Endothelial cell of umbilical vein (primary cell): ENCODE data around the gene GYG1. TPM values are rescaled to one million over a fixed set of nuclear protein-coding genes. Genes with fewer than 3 reads are reported as not detected.

Experiments used
- BruUV-seq: library from RNA; stranded (reverse); fragments of 400-500 nt; replicated peaks from 2 replicates; lab custom pipeline; 2021; lab: Mats Ljungman, UMichigan
- CTCF ChIA-PET: fragments of 300-600, 350-600 bp; sonication (Branson Sonifier 250); formaldehyde crosslinking; loops from one replicate; lab custom pipeline; 2021; ENCODE audit warnings: antibody characterized with exemption, inconsistent platforms; lab: Charles Lee
- POLR2A ChIA-PET: fragments of 300-600, 350-600 bp; sonication (Branson Sonifier 250); formaldehyde crosslinking; loops from one replicate; lab custom pipeline; 2021; ENCODE audit warnings: antibody characterized with exemption, inconsistent platforms; lab: Charles Lee
- DNase-seq: peaks from one replicate; pipeline ENCODE4 v3.0.0-alpha.2; 2011; ENCODE audit warnings: low read depth, low spot score
- FAIRE-seq: peaks from 2 replicates; lab custom pipeline; 2011; peaks lifted over from hg19 to GRCh38; lab: Jason Lieb, UNC
- H2AFZ ChIP-seq: 2 replicates; pipeline ENCODE4 v1.6.0; 2012; ENCODE audit warnings: low read depth, low read length, control low read depth, inconsistent platforms
- H3K27ac ChIP-seq: 2 replicates; pipeline ENCODE4 v1.5.1; 2011; ENCODE audit warnings: low read depth, mild to moderate bottlenecking, control low read depth, low read length, moderate library complexity; ENCODE audit not compliant: insufficient read depth
- H3K27me3 ChIP-seq, 2 experiments: 2 replicates each; pipeline versions ENCODE4 v1.6.0 to v1.6.1; 2011; ENCODE audit warnings: low read length in 2 of 2, mixed read lengths in 1 of 2; ENCODE audit not compliant: control insufficient read depth in 2 of 2, insufficient read depth in 2 of 2
- H3K36me3 ChIP-seq, 2 experiments: 2 replicates in 1 of 2; 3 replicates in 1 of 2; pipeline ENCODE4 v1.5.1; 2011; ENCODE audit warnings: low read length in 2 of 2, mild to moderate bottlenecking in 1 of 2, moderate library complexity in 1 of 2; ENCODE audit not compliant: control insufficient read depth in 2 of 2, insufficient read depth in 2 of 2; ENCODE audit errors: extremely low read depth in 1 of 2
- H3K4me1 ChIP-seq: 3 replicates; pipeline ENCODE4 v1.5.1; 2011; ENCODE audit warnings: mild to moderate bottlenecking, low read length; ENCODE audit not compliant: control insufficient read depth, insufficient read depth; ENCODE audit errors: extremely low read depth
- H3K4me2 ChIP-seq: 2 replicates; pipeline ENCODE4 v1.6.1; 2011; ENCODE audit warnings: low read length, control low read depth, mixed read lengths; ENCODE audit not compliant: insufficient read depth
- H3K4me3 ChIP-seq, 3 experiments: fragments of 200-600 bp in 1 of 3; sonication (generic), shearing (Covaris generic) in 1 of 3; replicated peaks in 1 of 3; 2 replicates each; pipeline ENCODE4 v1.5.1; 2011 to 2016; ENCODE audit warnings: control low read depth in 3 of 3, low read length in 3 of 3, mild to moderate bottlenecking in 2 of 3, inconsistent platforms in 1 of 3, low read depth in 1 of 3, moderate library complexity in 1 of 3; ENCODE audit not compliant: insufficient read depth in 1 of 3
- H3K79me2 ChIP-seq: 2 replicates; pipeline ENCODE4 v1.6.0; 2012; ENCODE audit warnings: low read length, inconsistent platforms; ENCODE audit not compliant: control insufficient read depth, insufficient read depth
- H3K9ac ChIP-seq: replicated peaks from 2 replicates; pipeline ENCODE3; 2011; ENCODE audit warnings: low read length, control low read depth; ENCODE audit not compliant: insufficient read depth; ENCODE audit errors: extremely low read depth
- H3K9me1 ChIP-seq: replicated peaks from 3 replicates; pipeline ENCODE4 v1.6.0; 2011; ENCODE audit warnings: mild to moderate bottlenecking, low read length; ENCODE audit not compliant: control insufficient read depth, insufficient read depth; ENCODE audit errors: extremely low read depth
- H3K9me3 ChIP-seq: replicated peaks from 2 replicates; pipeline ENCODE4 v1.5.1; 2012; ENCODE audit warnings: low read length, inconsistent platforms; ENCODE audit not compliant: control insufficient read depth, insufficient read depth
- H4K20me1 ChIP-seq: replicated peaks from 2 replicates; pipeline ENCODE3; 2011; ENCODE audit warnings: mild to moderate bottlenecking, low read length; ENCODE audit not compliant: control insufficient read depth, insufficient read depth; ENCODE audit errors: extremely low read depth
- CTCF ChIP-seq, 2 donors: IDR thresholded peaks; 1 replicate in 1 of 2; 2 replicates in 1 of 2; pipeline ENCODE4 v1.5.1; 2011; ENCODE audit warnings: low read length in 2 of 2, mild to moderate bottlenecking in 2 of 2, moderate library complexity in 2 of 2, control low read depth in 1 of 2, inconsistent platforms in 1 of 2, low read depth in 1 of 2; ENCODE audit not compliant: insufficient read depth in 1 of 2; ENCODE audit errors: extremely low read depth in 1 of 2
- EZH2 ChIP-seq: IDR thresholded peaks from 2 replicates; pipeline ENCODE4 v1.6.1; 2012; ENCODE audit warnings: borderline replicate concordance, low read depth, mild to moderate bottlenecking, moderate library complexity, low read length, inconsistent platforms; ENCODE audit not compliant: severe bottlenecking
- FOS ChIP-seq: IDR thresholded peaks from 2 replicates; pipeline ENCODE4 v1.6.1; 2011; ENCODE audit warnings: mild to moderate bottlenecking, low read length, moderate library complexity, borderline replicate concordance; ENCODE audit not compliant: insufficient read depth
- GATA2 ChIP-seq: IDR thresholded peaks from 2 replicates; pipeline ENCODE4 v1.7.0; 2011; ENCODE audit warnings: low read depth, mild to moderate bottlenecking, moderate library complexity, mixed read lengths, low read length; ENCODE audit not compliant: insufficient read length, insufficient read depth
- JUN ChIP-seq: IDR thresholded peaks from 2 replicates; pipeline ENCODE4 v1.6.1; 2011; ENCODE audit warnings: borderline replicate concordance, low read depth; ENCODE audit not compliant: insufficient read length, insufficient read depth
- MYC ChIP-seq: IDR thresholded peaks from one replicate; pipeline ENCODE4 v1.6.1; 2011; ENCODE audit warnings: mild to moderate bottlenecking, low read depth, low read length
- POLR2A ChIP-seq: IDR thresholded peaks from 2 replicates; pipeline ENCODE4 v1.6.1; 2012; ENCODE audit warnings: low read depth, mild to moderate bottlenecking, control low read depth, low read length
- POLR2AphosphoS5 ChIP-seq: IDR thresholded peaks from 2 replicates; pipeline ENCODE4 v1.6.1; 2012; ENCODE audit warnings: low read depth, mild to moderate bottlenecking, control low read depth, low read length, moderate library complexity; ENCODE audit not compliant: insufficient read depth
- dilution Hi-C: fragments of 300-500 bp; cut with MboI; formaldehyde crosslinking; loops from one replicate; pipeline ENCODE4 v1.15.0; 2019; ENCODE audit warnings: low sequenced_read_pairs; ENCODE audit not compliant: extremely low pct_ligation_motif_present
- intact Hi-C: fragments of 100-400 bp; cut with micrococcal nuclease; formaldehyde crosslinking; loops from one replicate; pipeline ENCODE4 v1.10.0; 2022
- polyA plus RNA-seq, 4 experiments: library from polyadenylated mRNA; depleted of rRNA in 3 of 4; stranded (reverse) in 3 of 4; unstranded in 1 of 4; fragments of >200 nt; gene quantifications; 2 replicates each; pipeline versions ENCODE4 v1.2.1 to v1.2.3, GENCODE V29; 2011 to 2012; ENCODE audit warnings: missing spikeins in 1 of 4
- total RNA-seq: library from RNA; stranded (reverse); gene quantifications from 2 replicates; pipeline ENCODE4 v1.2.3, GENCODE V29; 2021
- TF ChIP-seq, protein P1 (sequence below): IDR thresholded peaks from 2 replicates; pipeline ENCODE4 v1.6.1; 2011; ENCODE audit not compliant: insufficient read depth, insufficient read length

Gene GYG1
- total and polyA plus RNA-seq, 2 donors (not counting 3 experiments of a cell fraction or from before 2014, with no cell fraction given): 24.7 to 58.5 TPM

DNA sequence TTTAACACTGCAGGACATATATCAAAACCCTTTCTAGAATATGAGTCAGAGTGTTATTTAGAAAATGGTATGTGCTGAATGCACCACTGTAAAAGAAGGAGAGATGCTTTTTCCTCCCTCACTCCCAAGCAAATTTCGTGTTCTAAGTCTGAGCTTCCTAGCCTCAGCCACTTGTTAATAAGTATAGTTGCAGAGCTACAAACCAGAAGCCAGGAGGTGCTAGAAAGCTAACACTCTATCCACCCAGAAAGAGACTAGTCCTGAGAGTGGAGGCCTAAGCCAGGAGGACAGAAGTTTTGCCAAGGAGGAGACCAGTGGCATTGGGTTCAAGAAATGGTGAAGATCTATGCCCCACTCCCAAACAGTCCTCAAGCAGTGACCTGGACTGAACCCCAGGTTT, 40.5 kb upstream of the GYG1 start:
- no peak overlapping the region for H3K4me3 ChIP-seq
- DNase-seq (no peak), FAIRE-seq (peak; percentile 55)
- intact Hi-C loops (loop anchor here (10.0 kb wide), 2 partner anchors 134 to 424 kb away; partner anchors contain the start of genes HLTF and TM4SF1), dilution Hi-C loops (no loop called here)
- H3K9ac ChIP-seq: no peak overlapping the region
- no peaks in the 10 kb centered on the region for H3K36me3 ChIP-seq
- H3K4me2 ChIP-seq: no peak overlapping the region
- H3K79me2 ChIP-seq: no peaks in the 10 kb centered on the region
- no peaks in the 10 kb centered on the region for H3K9me3 ChIP-seq
- H4K20me1 ChIP-seq: no peaks in the 10 kb centered on the region
- H3K9me1 ChIP-seq: no peaks in the 10 kb centered on the region
- no TSS peak for BruUV-seq
- H3K4me1 ChIP-seq: peaks cover 3% of the 10 kb centered on the region
- POLR2A ChIA-PET: no interaction called here
- no peak overlapping the region for H3K27ac ChIP-seq
- H3K27me3 ChIP-seq: no peaks in the 10 kb centered on the region
- no peak for TF ChIP-seq JUN
- TF ChIP-seq POLR2AphosphoS5: no peak
- TF ChIP-seq, protein P1, sequence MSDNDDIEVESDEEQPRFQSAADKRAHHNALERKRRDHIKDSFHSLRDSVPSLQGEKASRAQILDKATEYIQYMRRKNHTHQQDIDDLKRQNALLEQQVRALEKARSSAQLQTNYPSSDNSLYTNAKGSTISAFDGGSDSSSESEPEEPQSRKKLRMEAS: no peak
- TF ChIP-seq POLR2A: no peak
- no peak for TF ChIP-seq MYC
- TF ChIP-seq GATA2: no peak
- no peak for TF ChIP-seq EZH2
- no peak for TF ChIP-seq CTCF (IDR thresholded peaks at IDR 0.05; ENCODE audit: extremely low read depth in 1 of 2, insufficient read depth in 1 of 2, low read depth in 1 of 2, low read length in 2 of 2)
- no peak for TF ChIP-seq FOS
- H2AFZ ChIP-seq: no peak overlapping the region
- CTCF ChIA-PET: interaction anchor here (1.0 to 1.6 kb wide), 4 partner anchors 8 to 857 kb away, joined by 3 to 5 read pairs (median 4); no protein-coding TSS in a partner anchor
